Measurements from ENCODE around the gene CSGALNACT2.

CSGALNACT2 gene

DNA sequence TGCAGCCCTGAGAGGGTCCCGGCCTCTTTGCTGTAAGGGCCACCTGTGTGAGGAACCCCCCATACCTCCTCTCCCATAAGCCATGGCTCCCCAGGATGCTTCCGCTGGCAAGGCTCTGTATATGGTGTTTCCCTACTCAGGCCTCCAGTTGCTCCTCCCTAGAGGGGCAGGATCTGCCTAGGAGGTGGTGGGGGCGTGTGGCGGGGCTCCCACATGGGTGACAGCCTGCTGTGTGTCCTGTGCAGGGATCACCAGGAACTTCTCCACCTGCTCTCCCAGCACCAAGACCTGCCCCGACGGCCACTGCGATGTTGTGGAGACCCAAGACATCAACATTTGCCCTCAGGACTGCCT lies 25.7 kb upstream of the CSGALNACT2 start:
- DNase-seq (ENCODE audit: low read depth in 2 of 2), result no peak

- no peak for DNase-seq (ENCODE audit: low read depth in 2 of 2)
These were observed 24.8 kb upstream of the CSGALNACT2 start for GRCh38 chr10:43113201-43114087.

DNA sequence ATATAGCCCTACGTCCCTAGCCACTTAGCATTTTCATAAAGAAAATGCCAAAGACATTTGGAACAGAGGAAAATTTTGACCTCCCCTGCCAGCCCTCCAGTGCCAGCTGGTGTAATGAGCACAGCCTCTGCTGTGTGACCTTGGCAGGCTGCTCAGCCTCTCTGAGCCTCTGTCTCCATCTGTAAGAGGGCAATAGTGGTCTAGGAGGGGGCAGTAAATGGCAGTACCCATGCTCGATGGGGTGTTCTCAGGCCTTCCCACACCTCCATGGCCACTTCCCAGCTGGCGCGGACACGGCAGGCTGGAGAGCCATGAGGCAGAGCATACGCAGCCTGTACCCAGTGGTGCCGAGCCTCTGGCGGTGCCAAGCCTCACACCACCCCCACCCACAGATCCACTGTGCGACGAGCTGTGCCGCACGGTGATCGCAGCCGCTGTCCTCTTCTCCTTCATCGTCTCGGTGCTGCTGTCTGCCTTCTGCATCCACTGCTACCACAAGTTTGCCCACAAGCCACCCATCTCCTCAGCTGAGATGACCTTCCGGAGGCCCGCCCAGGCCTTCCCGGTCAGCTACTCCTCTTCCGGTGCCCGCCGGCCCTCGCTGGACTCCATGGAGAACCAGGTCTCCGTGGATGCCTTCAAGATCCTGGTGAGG lies 24.0 kb upstream of the CSGALNACT2 start:
- no peak for DNase-seq (ENCODE audit: low read depth in 2 of 2)

DNA sequence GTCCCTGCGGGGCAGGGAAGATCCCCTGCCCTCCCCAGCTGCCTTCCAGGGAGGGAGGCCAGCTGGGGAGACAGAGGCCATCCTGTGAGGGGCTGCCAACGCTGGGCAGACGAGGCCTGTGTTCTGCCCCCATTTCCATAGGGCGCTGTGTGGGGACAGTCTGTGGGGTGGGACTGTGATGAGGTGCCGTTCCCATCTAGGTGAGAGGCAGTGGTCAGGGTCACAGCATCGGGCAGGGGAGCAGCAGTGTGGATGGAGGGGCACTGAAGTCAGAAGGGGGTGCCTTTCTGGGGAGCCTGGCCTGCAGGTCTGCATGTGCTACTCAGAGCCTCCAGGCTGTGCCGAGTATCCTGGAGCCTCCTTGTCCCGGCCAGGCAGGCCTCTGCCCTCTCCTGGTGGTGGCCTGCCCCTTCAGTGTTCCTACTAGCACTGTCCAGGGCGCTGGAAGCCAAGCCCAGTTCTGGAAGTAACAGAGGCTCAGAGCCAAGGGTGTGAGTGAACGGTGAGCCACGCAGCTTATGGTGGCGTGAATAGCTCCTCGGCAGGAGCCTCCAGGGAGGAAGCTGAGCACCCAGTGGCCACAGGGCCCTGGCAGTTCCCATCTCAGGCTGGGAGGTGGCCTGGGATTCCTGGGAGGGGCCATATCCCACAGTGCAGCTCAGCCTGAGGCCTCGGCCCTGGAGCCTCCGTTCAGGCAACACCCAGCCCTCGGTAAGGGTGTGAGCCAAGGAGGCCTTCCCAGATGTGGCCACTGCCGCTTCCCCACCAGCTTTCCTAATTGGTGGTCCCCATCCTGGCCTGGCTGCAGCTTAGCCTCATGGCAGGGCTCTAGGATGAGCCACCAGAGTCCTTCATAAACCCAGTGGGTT lies 23.3 kb upstream of the CSGALNACT2 start:
- DNase-seq (ENCODE audit: low read depth in 2 of 2), result no peak

DNA sequence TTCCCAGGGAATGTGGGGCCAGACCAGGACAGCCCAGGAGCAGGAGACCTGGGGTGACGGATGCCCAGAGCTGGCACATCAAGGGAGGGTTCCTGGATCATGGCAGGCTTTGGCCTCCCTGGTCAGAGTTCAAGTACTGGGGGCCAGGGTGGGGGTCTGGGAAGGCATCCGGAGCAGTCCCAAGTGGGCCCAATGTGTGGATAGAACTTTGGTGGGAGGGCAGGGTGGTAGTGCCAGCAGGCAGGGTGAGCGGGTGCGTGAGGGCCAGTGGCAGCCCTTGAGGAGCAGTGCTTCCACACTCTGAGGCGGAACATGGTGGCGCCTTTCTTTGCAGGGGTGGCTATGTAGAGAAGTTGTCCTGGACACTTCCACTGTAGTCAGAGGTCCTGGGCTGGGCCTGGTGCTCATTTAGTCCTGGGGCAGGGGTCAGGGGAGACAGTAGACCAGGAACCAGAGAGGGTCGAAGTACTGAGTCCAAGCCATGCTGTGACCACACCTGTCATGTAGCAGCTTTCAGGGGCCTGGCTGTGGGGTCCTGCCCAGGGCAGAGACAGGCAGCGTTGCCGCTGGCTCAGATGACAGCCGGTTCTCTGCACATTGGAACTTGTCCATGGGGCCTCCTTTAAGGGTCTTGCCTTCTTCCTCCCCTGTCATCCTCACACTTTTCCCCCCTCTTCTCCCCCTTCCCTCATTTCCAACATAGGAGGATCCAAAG lies 22.2 kb upstream of the CSGALNACT2 start:
- no peak for DNase-seq (ENCODE audit: low read depth in 2 of 2)

GRCh38 chr10:43116596-43116995 lies 21.6 kb upstream of the CSGALNACT2 start:
- DNase-seq (ENCODE audit: low read depth in 2 of 2), result no peak

- no peak for DNase-seq (ENCODE audit: low read depth in 2 of 2)
These were observed 21.0 kb upstream of the CSGALNACT2 start for GRCh38 chr10:43117031-43117776.

- no peak for DNase-seq (ENCODE audit: low read depth in 2 of 2)
These were observed 20.3 kb upstream of the CSGALNACT2 start for GRCh38 chr10:43117777-43118583.

DNA sequence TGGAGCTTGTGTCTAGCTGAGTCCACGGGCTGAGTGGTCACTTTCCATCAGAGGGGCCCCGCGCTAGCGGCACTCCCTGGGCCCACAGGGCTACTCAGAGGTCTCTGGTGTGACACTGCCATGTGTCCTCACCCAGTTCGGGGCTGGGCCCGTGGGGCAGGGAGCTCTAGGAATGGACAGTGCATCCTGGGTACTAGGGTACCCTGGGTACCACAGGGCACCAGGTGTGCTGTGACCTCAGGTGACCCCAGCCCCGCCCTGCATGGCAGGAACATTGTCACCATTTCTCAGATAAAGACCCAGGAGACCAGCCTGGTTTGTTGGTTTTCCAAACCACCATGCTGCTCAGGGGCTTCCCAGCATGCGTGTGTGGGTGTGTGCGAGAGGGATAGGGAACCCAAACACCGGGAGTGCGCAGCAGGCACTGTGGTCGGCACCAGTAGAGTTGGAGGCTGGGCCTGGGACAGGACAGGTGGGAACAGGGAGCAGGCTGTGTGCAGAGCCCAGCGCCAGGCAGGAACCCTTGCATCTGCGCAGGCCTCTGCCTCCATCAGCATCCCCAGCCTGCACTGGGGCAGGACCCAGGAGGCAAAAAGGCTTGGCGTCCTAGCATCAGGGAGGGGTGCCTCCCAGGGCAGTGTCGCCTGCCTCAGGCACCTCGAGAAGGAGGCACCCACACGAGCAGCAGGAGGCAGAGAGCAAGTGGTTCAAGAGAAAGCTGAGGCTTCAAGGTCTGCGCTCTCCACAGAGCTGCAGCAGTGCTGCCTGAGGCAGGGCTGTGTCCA lies 19.4 kb upstream of the CSGALNACT2 start:
- no peak for DNase-seq (ENCODE audit: low read depth in 2 of 2)

DNA sequence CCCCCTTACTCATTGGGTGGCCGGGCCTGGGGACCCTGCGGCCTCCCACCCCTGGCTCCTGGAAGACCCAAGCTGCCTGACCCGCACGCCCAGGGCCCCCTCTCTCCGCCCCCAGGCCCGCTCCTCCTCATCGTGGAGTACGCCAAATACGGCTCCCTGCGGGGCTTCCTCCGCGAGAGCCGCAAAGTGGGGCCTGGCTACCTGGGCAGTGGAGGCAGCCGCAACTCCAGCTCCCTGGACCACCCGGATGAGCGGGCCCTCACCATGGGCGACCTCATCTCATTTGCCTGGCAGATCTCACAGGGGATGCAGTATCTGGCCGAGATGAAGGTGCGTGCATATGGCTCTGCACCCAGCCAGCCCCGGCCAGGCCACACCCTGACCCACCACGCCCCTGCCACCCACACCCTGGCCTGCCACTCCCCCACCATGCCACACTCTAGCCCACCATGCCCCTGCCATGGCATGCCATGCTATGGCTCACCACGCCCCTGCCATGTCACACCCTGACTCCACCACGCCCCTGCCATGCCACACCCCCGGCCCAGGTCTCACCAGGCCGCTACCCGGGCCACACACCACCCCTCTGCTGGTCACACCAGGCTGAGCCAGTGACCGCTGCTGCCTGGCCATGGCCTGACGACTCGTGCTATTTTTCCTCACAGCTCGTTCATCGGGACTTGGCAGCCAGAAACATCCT lies 18.7 kb upstream of the CSGALNACT2 start:
- DNase-seq (ENCODE audit: low read depth in 2 of 2), result no peak

GRCh38 chr10:43120116-43120928 lies 17.9 kb upstream of the CSGALNACT2 start:
- no peak for DNase-seq (ENCODE audit: low read depth in 2 of 2)

DNA sequence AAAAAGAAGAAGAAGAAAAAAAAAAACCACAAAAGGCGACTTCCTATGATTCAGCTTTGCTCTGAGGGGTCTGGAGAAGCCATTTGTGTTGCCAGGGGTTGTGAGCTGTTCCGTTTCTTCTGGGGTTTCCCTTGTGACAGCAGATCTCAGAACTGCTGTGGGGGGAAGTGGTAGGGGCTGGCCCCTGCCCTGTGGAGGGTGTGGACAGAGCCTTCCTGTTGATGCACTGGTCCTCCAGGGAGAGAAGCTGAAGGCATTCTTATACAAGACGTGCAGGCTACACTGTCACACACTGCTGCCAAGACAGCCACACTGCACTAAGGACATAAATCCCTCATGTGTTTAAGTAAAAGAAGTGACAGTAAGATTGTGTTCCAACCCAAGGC lies 17.3 kb upstream of the CSGALNACT2 start:
- DNase-seq (ENCODE audit: low read depth in 2 of 2), result no peak

DNA sequence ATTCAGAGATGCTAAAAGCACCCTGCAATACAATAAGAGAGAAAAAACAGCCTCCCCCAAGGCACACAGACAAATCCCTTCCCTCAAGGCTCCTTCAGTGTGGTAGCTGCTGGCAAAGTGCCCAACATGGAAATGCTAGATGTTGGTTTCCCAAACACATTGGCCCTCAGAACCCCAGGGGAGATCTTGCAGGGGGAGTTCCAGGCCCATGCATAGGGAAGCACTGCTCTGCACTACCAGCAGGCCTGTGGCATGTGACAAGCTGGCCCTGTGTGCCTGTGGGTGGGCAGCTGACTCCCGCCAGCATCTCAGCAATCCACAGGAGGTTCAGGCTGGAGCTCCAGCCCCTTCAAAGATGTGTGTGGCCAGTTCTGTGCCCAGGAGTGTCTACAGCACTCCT lies 16.8 kb upstream of the CSGALNACT2 start:
- DNase-seq (ENCODE audit: low read depth in 2 of 2), result no peak

DNA sequence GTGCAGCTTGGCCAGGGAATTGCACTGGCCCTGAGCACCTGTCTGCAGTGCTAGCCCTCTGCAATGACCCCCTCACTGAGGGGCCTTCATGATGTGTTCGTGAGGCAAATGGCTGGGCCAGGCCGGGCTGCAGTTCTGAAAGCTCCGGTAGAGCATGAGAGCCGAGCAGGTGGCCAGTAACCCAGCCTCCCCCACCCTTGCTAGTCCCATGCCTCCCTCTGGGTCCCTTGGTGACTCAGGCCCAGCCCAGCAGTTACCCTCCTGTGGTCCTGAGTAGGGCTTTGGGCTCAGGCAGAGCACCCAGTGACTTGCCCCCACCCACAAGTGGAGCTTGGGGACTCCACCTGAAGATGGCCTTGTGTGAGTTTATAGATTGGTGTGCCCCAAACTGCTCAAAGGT lies 16.1 kb upstream of the CSGALNACT2 start:
- DNase-seq (ENCODE audit: low read depth in 2 of 2), result no peak

DNA sequence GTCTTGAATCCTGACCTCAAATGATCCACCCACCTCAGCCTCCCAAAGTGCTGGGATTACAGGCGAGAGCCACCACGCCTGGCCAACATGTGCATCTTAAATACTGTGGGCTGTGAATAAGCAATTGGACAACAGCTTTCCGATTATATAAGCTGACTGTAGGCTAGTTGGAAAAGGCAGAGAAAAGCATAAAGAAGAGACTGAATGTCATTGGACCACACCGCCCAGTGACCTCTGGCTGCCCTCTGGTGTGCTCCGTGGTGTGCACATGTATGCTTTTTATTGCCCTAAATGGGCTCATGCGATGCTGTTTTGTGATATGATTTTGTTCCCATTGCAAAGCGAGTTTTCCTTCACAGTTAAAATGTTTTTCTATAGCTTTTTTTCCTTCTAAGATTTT lies 15.4 kb upstream of the CSGALNACT2 start:
- DNase-seq (ENCODE audit: low read depth in 2 of 2), result no peak

DNA sequence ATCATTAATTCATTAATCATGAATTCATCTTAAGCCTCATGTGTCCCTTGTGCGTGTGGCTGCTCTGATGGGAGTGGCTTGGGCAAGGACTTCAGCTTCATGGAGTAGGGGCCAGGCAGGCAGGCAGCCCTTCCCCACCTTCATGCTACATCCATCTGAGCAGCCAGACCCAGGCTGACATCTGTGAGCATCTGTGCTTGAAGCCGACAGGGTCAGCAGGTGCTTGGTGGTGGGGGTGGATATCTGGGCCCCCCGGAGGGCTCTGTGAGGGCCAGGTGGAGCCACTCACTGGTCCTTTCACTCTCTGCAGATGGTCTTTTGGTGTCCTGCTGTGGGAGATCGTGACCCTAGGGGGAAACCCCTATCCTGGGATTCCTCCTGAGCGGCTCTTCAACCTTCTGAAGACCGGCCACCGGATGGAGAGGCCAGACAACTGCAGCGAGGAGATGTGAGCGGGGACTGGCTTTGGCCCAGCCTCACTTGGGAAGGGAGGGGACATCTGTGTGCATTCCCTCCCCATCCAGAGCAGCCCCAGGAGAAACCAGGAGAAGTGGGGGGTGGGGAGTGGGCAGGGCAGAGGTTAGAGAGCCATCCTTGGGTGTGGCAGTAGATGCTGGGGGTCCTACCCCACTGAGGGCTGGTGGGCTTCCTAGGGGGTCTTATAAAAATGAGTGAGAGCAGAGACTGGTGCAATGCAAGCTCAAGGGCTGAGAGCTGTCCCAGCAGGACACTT lies 14.7 kb upstream of the CSGALNACT2 start:
- no peak for DNase-seq (ENCODE audit: low read depth in 2 of 2)

GRCh38 chr10:43124094-43124521 lies 14.1 kb upstream of the CSGALNACT2 start:
- DNase-seq (ENCODE audit: low read depth in 2 of 2), result no peak
